Activated CD8-positive, alpha-beta memory T cell treated with anti-CD3 and anti-CD28 coated beads for 24 hours (primary cell): ENCODE results near the gene UROD.

ENCODE experiments used
- DNase-seq: peaks from one replicate; pipeline ENCODE4 v3.0.0-alpha.2; 2020

The UROD gene

GRCh38 chr1:45009296-45009865, 2.7 kb upstream of the UROD start:
- DNase-seq: no peak

GRCh38 chr1:45009956-45010854, 1.8 kb upstream of the UROD start:
- DNase-seq: no peak

- peak; percentile 87 for DNase-seq
Measured at GRCh38 chr1:45010855-45011811, 921 bp upstream of the UROD start, which contains the start of gene HECTD3. Gene HECTD3 (minus strand): TSS chr1:45011324. CDS start chr1:45011257, 67 bp downstream.

GRCh38 chr1:45012639-45013278, 705 bp downstream of the UROD start:
- peak; percentile 74 for DNase-seq

GRCh38 chr1:45013551-45014209, 1.6 kb downstream of the UROD start:
- no peak for DNase-seq

- peak; percentile 90 for DNase-seq
Measured at GRCh38 chr1:45014321-45015028, 2.4 kb downstream of the UROD start.

- DNase-seq: no peak
Measured at GRCh38 chr1:45015683-45016082, 3.6 kb downstream of the UROD start.

- DNase-seq: no peak
Measured at GRCh38 chr1:45016090-45016697, 4.1 kb downstream of the UROD start.

- DNase-seq: no peak
Measured at GRCh38 chr1:45016767-45017166, 4.7 kb downstream of the UROD start.

- DNase-seq: peak; percentile 73
Measured at GRCh38 chr1:45018599-45019230, 6.7 kb downstream of the UROD start.

GRCh38 chr1:45023663-45024062, 11.6 kb downstream of the UROD start:
- DNase-seq: no peak

- DNase-seq: no peak
Measured at GRCh38 chr1:45026446-45026845, 14.4 kb downstream of the UROD start.

- DNase-seq: no peak
Measured at GRCh38 chr1:45032837-45033236, 20.8 kb downstream of the UROD start.

GRCh38 chr1:45033356-45033755, 21.3 kb downstream of the UROD start:
- DNase-seq: no peak

GRCh38 chr1:45035631-45036301, 23.7 kb downstream of the UROD start:
- no peak for DNase-seq

GRCh38 chr1:45037456-45037855, 25.4 kb downstream of the UROD start:
- DNase-seq: no peak

- no peak for DNase-seq
Measured at GRCh38 chr1:45038240-45038639, 26.2 kb downstream of the UROD start.

GRCh38 chr1:45038661-45039364, 26.8 kb downstream of the UROD start:
- no peak for DNase-seq

- no peak for DNase-seq
Measured at GRCh38 chr1:45040297-45040696, 28.2 kb downstream of the UROD start.
